B cell (primary cell): Measurements from ENCODE around the gene CDC25B. TPM values are rescaled to one million over a fixed set of nuclear protein-coding genes. Genes with fewer than 3 reads are reported as not detected.

Experiments used
- ATAC-seq: fragments of 200-7000 bp; cut with Tn5 transposase; one replicate; pipeline ENCODE4 v1.10.0; 2021; ENCODE audit warnings: low read depth, mild to moderate bottlenecking, moderate number of reproducible peaks, moderate library complexity
- CTCF ChIA-PET: fragments of 350-600 bp; sonication (Branson Sonifier 250); formaldehyde crosslinking; loops from one replicate; lab custom pipeline; 2021; ENCODE audit warnings: antibody characterized with exemption, inconsistent platforms; lab: Charles Lee
- POLR2A ChIA-PET: fragments of 350-600 bp; sonication (Branson Sonifier 250); formaldehyde crosslinking; loops from one replicate; lab custom pipeline; 2021; ENCODE audit warnings: antibody characterized with exemption; lab: Charles Lee
- DNase-seq: peaks from one replicate; pipeline ENCODE4 v3.0.0; 2013
- H2AFZ ChIP-seq: 2 replicates; pipeline ENCODE4 v1.6.1; 2012; ENCODE audit warnings: mild to moderate bottlenecking, low read depth, low read length; ENCODE audit not compliant: insufficient read depth, poor library complexity, severe bottlenecking
- H3K27ac ChIP-seq, 2 donors: 1 replicate in 1 of 2; 2 replicates in 1 of 2; pipeline ENCODE4 v1.5.1; 2012 to 2013; ENCODE audit warnings: low read length in 2 of 2, mild to moderate bottlenecking in 2 of 2, moderate library complexity in 1 of 2
- H3K27me3 ChIP-seq, 4 experiments: fragments of 200-600 bp in 1 of 4; sonication (generic) in 1 of 4; replicated peaks in 1 of 4; 1 replicate in 2 of 4; 2 replicates in 2 of 4; pipeline versions ENCODE4 v1.6.1 to v1.7.0; 2013 to 2016; ENCODE audit warnings: low read length in 3 of 4, mild to moderate bottlenecking in 2 of 4, mixed read lengths in 1 of 4, moderate library complexity in 1 of 4; ENCODE audit not compliant: insufficient read depth in 4 of 4, control insufficient read depth in 3 of 4; ENCODE audit errors: control extremely low read depth in 1 of 4
- H3K36me3 ChIP-seq, 2 experiments: replicated peaks in 1 of 2; 1 replicate in 1 of 2; 2 replicates in 1 of 2; pipeline versions ENCODE4 v1.6.1 to v1.7.1; 2013; ENCODE audit warnings: low read length in 1 of 2; ENCODE audit not compliant: insufficient read depth in 2 of 2, control insufficient read depth in 1 of 2; ENCODE audit errors: control extremely low read depth in 1 of 2, extremely low read depth in 1 of 2
- H3K4me1 ChIP-seq, 2 donors: fragments of 200-600 bp in 1 of 2; sonication (generic) in 1 of 2; 1 replicate in 1 of 2; 2 replicates in 1 of 2; pipeline versions ENCODE4 v1.5.1 to v1.6.1; 2013 to 2017; ENCODE audit warnings: low read length in 2 of 2; ENCODE audit not compliant: control insufficient read depth in 2 of 2, insufficient read depth in 2 of 2
- H3K4me2 ChIP-seq: replicated peaks from 2 replicates; pipeline ENCODE3; 2012; ENCODE audit warnings: mild to moderate bottlenecking, low read depth, low read length; ENCODE audit not compliant: poor library complexity, severe bottlenecking
- H3K4me3 ChIP-seq, 5 experiments: fragments of 200-600 bp in 1 of 5; sonication (generic) in 1 of 5; 1 replicate in 3 of 5; 2 replicates in 2 of 5; pipeline versions ENCODE4 v1.5.1 to v1.7.0; 2011 to 2016; ENCODE audit warnings: low read length in 4 of 5, mild to moderate bottlenecking in 4 of 5, low read depth in 2 of 5, control low read depth in 1 of 5, moderate library complexity in 1 of 5; ENCODE audit not compliant: insufficient read depth in 1 of 5; ENCODE audit errors: control extremely low read depth in 1 of 5, extremely low read depth in 1 of 5
- H3K79me2 ChIP-seq: fragments of 200-600 bp; sonication (generic); one replicate; pipeline ENCODE4 v1.6.0; 2016; ENCODE audit warnings: low read length; ENCODE audit not compliant: control insufficient read depth, insufficient read depth
- H3K9ac ChIP-seq: fragments of 200-600 bp; sonication (generic); 2 replicates; pipeline ENCODE4 v1.6.1; 2017; ENCODE audit warnings: mild to moderate bottlenecking, low read length, moderate library complexity
- H3K9me3 ChIP-seq, 3 donors: one replicate each; pipeline versions ENCODE4 v1.6.1 to v1.7.1; 2013; ENCODE audit warnings: low read length in 2 of 3; ENCODE audit not compliant: control insufficient read depth in 2 of 3, insufficient read depth in 1 of 3; ENCODE audit errors: control extremely low read depth in 1 of 3
- H4K20me1 ChIP-seq: 2 replicates; pipeline ENCODE4 v1.6.0; 2012; ENCODE audit warnings: mild to moderate bottlenecking, low read length; ENCODE audit not compliant: insufficient read depth, control insufficient read depth, poor library complexity, severe bottlenecking
- H3K27ac Mint-ChIP-seq: one replicate; pipeline ENCODE4 v1.8.0; 2021; ENCODE audit warnings: mixed read lengths
- H3K27me3 Mint-ChIP-seq: one replicate; pipeline ENCODE4 v1.8.0; 2021; ENCODE audit warnings: mixed read lengths
- H3K4me1 Mint-ChIP-seq: one replicate; pipeline ENCODE4 v1.8.0; 2021; ENCODE audit warnings: mixed read lengths
- H3K4me3 Mint-ChIP-seq: one replicate; pipeline ENCODE4 v1.8.0; 2021; ENCODE audit warnings: mixed read lengths
- H3K9me3 Mint-ChIP-seq: one replicate; pipeline ENCODE4 v1.8.0; 2022; ENCODE audit warnings: mixed read lengths; ENCODE audit not compliant: insufficient read depth
- CTCF ChIP-seq: fragments of 200-600 bp; IDR thresholded peaks from one replicate; pipeline ENCODE4 v1.8.0; 2022; ENCODE audit warnings: antibody characterized with exemption, mild to moderate bottlenecking
- EZH2 ChIP-seq: IDR thresholded peaks from 2 replicates; pipeline ENCODE4 v1.6.1; 2012; ENCODE audit warnings: borderline replicate concordance, low read depth, mild to moderate bottlenecking, moderate library complexity, low read length; ENCODE audit not compliant: insufficient read depth, poor library complexity, severe bottlenecking
- WGBS: methylation state at CpG from one replicate; pipeline ENCODE4 v1.1.5; 2013; ENCODE audit warnings: missing lambda C conversion rate; ENCODE audit not compliant: insufficient coverage; 5-methylcytosine and 5-hydroxymethylcytosine counted together
- intact Hi-C: fragments of 100-400 bp; cut with micrococcal nuclease; formaldehyde crosslinking; loops from one replicate; pipeline ENCODE4 v1.10.0; 2022
- polyA plus RNA-seq: library from polyadenylated mRNA; depleted of rRNA; stranded (reverse); fragments of >200 nt; gene quantifications from 2 replicates; pipeline ENCODE4 v1.2.3, GENCODE V29; 2012
- total RNA-seq, 2 donors: library from RNA; stranded (reverse); fragments of 120-200 nt in 1 of 2; gene quantifications; 1 replicate in 1 of 2; 2 replicates in 1 of 2; pipeline versions ENCODE4 v1.2.3 to v1.2.4, GENCODE V29; 2013 to 2022

The CDC25B gene
- total and polyA plus RNA-seq, 2 donors (not counting 1 experiment from before 2014, with no cell fraction given), result 72.3 to 114 TPM

GRCh38 chr20:3749087-3749688, 46.9 kb upstream of the CDC25B start:
- Mint-ChIP-seq H3K4me1 (peaks cover 10% of the 10 kb centered on the region), H3K27me3 (peaks cover 20% of the 10 kb centered on the region), H3K27ac (no peak overlapping the region), H3K4me3 (no peak overlapping the region), H3K9me3 (no peaks in the 10 kb centered on the region)
- DNase-seq (no peak), ATAC-seq (no peak)
- intact Hi-C loops, result no loop called here
- WGBS, result 88% methylated on average over 14 of the region's 24 CpGs
- Histone ChIP-seq H3K9me3 (peaks cover 0 to 10% (median 0%) of the 10 kb centered on the region in 3 donors), H2AFZ (no peak overlapping the region), H3K4me3 (no peak overlapping the region), H3K9ac (no peak overlapping the region), H4K20me1 (no peaks in the 10 kb centered on the region), H3K4me1 (peaks cover 0 to 20% of the 10 kb centered on the region in 2 donors), H3K27ac (no peak overlapping the region), H3K27me3 (peaks cover 0 to 19% (median 2%) of the 10 kb centered on the region in 4 experiments), H3K36me3 (no peaks in the 10 kb centered on the region), H3K4me2 (no peak overlapping the region), H3K79me2 (peaks cover 3% of the 10 kb centered on the region)
- ChIA-PET POLR2A (no interaction called here), CTCF (interaction anchor here (1.1 kb wide), 1 partner anchor 19 kb away, joined by 3 read pairs; no protein-coding TSS in a partner anchor)
- no peak for TF ChIP-seq CTCF
- TF ChIP-seq EZH2, result no peak
